OCI-LY1 (cell line): ENCODE measurements around the gene EYS.

Source experiments
- H2AFZ ChIP-seq: fragments of 200-600 bp; sonication (generic), shearing (Covaris generic); 2 replicates; pipeline ENCODE4 v1.6.0; 2014; ENCODE audit warnings: antibody characterized with exemption, mild to moderate bottlenecking, low read length
- H3F3A ChIP-seq: fragments of 200-600 bp; sonication (generic), shearing (Covaris generic); 2 replicates; pipeline ENCODE4 v1.6.0; 2014; ENCODE audit warnings: mild to moderate bottlenecking, antibody characterized with exemption, low read length, moderate library complexity; ENCODE audit not compliant: insufficient read depth
- H3K27ac ChIP-seq: fragments of 200-600 bp; sonication (generic); 2 replicates; pipeline ENCODE4 v1.5.1; 2014; ENCODE audit warnings: low read length, mixed run types, mild to moderate bottlenecking, low read depth; ENCODE audit not compliant: poor library complexity, severe bottlenecking
- H3K27me3 ChIP-seq: fragments of 200-600 bp; sonication (generic); 2 replicates; pipeline ENCODE4 v1.6.0; 2014; ENCODE audit warnings: antibody characterized with exemption, mild to moderate bottlenecking, low read length, moderate library complexity; ENCODE audit not compliant: insufficient read depth
- H3K36me3 ChIP-seq: fragments of 200-600 bp; sonication (generic); 2 replicates; pipeline ENCODE4 v1.6.1; 2014; ENCODE audit warnings: mild to moderate bottlenecking, antibody characterized with exemption, low read length, moderate library complexity, mixed read lengths; ENCODE audit not compliant: insufficient read depth
- H3K4me1 ChIP-seq: fragments of 200-600 bp; sonication (generic); 2 replicates; pipeline ENCODE4 v1.5.1; 2014; ENCODE audit warnings: mild to moderate bottlenecking, low read length, moderate library complexity; ENCODE audit not compliant: insufficient read depth, severe bottlenecking
- H3K4me2 ChIP-seq: fragments of 200-600 bp; sonication (generic), shearing (Covaris generic); 2 replicates; pipeline ENCODE4 v1.6.1; 2014; ENCODE audit warnings: low read length
- H3K4me3 ChIP-seq: fragments of 200-600 bp; sonication (generic); 2 replicates; pipeline ENCODE4 v1.5.1; 2014; ENCODE audit warnings: low read length, low read depth, mild to moderate bottlenecking, mixed read lengths; ENCODE audit not compliant: poor library complexity, severe bottlenecking
- H3K79me2 ChIP-seq: fragments of 200-600 bp; shearing (Covaris generic); 2 replicates; pipeline ENCODE4 v1.6.1; 2016; ENCODE audit warnings: mixed run types, low read length, mixed read lengths; ENCODE audit not compliant: insufficient read depth
- H3K9ac ChIP-seq: fragments of 200-600 bp; sonication (generic), shearing (Covaris generic); 2 replicates; pipeline ENCODE4 v1.6.1; 2014; ENCODE audit warnings: mild to moderate bottlenecking, low read length, mixed read lengths
- H3K9me2 ChIP-seq: fragments of 200-600 bp; sonication (generic), shearing (Covaris generic); 2 replicates; pipeline ENCODE4 v1.6.1; 2014; ENCODE audit warnings: low read depth, mild to moderate bottlenecking, low read length, mixed read lengths
- H3K9me3 ChIP-seq: fragments of 200-600 bp; shearing (Covaris generic); 2 replicates; pipeline ENCODE4 v1.6.1; 2014; ENCODE audit warnings: low read length, mixed read lengths
- H4K20me1 ChIP-seq: fragments of 200-600 bp; sonication (generic), shearing (Covaris generic); 2 replicates; pipeline ENCODE4 v1.6.0; 2016; ENCODE audit warnings: mild to moderate bottlenecking, low read length; ENCODE audit not compliant: insufficient read depth
- EZH2 ChIP-seq: fragments of 200-600 bp; sonication (generic), shearing (Covaris generic); IDR thresholded peaks from 2 replicates; pipeline ENCODE4 v1.8.0; 2017; ENCODE audit warnings: borderline replicate concordance, mixed run types, mild to moderate bottlenecking, antibody characterized with exemption, low read length, moderate library complexity, mixed read lengths
- TF ChIP-seq, protein P1 (sequence below): fragments of 200-600 bp; sonication (generic), shearing (Covaris generic); IDR thresholded peaks from 2 replicates; pipeline ENCODE4 v1.5.1; 2017; ENCODE audit warnings: mild to moderate bottlenecking, antibody characterized with exemption, low read length, moderate library complexity, mixed read lengths

The EYS gene

DNA sequence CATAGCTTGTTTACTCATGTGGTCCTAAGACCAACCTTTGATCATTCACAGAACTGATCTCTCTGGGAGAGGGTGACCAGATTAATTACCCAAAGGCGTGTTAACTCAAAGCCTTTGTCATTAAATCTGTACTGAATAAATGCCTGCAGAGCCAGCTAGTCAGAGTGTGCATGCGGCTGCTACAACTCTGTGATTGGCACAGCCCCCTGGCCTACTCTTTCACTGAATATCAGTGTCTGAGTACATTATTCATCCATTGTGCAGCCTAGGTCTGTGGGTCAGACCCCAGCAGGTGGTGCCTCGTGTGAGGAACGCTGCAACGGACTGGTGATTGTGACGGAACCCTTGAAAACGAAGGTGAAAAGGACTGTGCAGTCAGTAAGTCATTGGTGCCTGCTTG lies 1407.8 kb downstream of the EYS start:
- Histone ChIP-seq H3K9me3 (no peaks in the 10 kb centered on the region), H3F3A (no peaks in the 10 kb centered on the region), H3K9me2 (no peaks in the 10 kb centered on the region), H3K27me3 (no peaks in the 10 kb centered on the region), H4K20me1 (no peaks in the 10 kb centered on the region), H3K4me2 (no peak overlapping the region), H2AFZ (no peak overlapping the region), H3K27ac (no peak overlapping the region), H3K9ac (no peak overlapping the region), H3K4me3 (no peak overlapping the region), H3K4me1 (no peaks in the 10 kb centered on the region), H3K79me2 (no peaks in the 10 kb centered on the region), H3K36me3 (no peaks in the 10 kb centered on the region)
- no peak for TF ChIP-seq EZH2
- TF ChIP-seq, protein P1, sequence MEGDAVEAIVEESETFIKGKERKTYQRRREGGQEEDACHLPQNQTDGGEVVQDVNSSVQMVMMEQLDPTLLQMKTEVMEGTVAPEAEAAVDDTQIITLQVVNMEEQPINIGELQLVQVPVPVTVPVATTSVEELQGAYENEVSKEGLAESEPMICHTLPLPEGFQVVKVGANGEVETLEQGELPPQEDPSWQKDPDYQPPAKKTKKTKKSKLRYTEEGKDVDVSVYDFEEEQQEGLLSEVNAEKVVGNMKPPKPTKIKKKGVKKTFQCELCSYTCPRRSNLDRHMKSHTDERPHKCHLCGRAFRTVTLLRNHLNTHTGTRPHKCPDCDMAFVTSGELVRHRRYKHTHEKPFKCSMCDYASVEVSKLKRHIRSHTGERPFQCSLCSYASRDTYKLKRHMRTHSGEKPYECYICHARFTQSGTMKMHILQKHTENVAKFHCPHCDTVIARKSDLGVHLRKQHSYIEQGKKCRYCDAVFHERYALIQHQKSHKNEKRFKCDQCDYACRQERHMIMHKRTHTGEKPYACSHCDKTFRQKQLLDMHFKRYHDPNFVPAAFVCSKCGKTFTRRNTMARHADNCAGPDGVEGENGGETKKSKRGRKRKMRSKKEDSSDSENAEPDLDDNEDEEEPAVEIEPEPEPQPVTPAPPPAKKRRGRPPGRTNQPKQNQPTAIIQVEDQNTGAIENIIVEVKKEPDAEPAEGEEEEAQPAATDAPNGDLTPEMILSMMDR = no peak

DNA sequence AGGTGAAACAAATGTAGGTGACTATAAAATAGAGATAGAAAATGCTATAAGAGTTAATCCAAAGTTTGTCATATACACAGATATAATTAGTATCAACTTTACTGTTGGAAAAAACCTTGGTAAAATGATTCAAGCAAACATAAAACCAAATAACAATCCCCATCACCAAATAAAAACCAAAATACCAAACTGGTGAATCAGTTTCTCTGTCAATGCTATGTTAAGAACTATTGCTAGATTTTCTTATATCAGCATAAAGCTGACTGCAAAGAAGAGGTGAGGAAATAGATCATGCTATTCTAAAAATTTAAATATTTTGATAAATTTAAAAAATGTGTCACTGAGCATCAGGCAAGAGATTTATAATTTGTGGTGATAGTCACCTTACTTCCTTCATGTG lies 1413.0 kb downstream of the EYS start:
- H3K9ac ChIP-seq = no peak overlapping the region
- H3K79me2 ChIP-seq = no peaks in the 10 kb centered on the region
- no peaks in the 10 kb centered on the region for H3K9me2 ChIP-seq
- H3K27me3 ChIP-seq = no peaks in the 10 kb centered on the region
- H3K4me3 ChIP-seq = no peak overlapping the region
- TF ChIP-seq, protein P1 = no peak
- TF ChIP-seq EZH2 = no peak
- no peak overlapping the region for H3K4me2 ChIP-seq
- H3K36me3 ChIP-seq = no peaks in the 10 kb centered on the region
- no peaks in the 10 kb centered on the region for H3K4me1 ChIP-seq
- no peaks in the 10 kb centered on the region for H3F3A ChIP-seq
- no peaks in the 10 kb centered on the region for H4K20me1 ChIP-seq
- no peaks in the 10 kb centered on the region for H3K9me3 ChIP-seq
- no peak overlapping the region for H2AFZ ChIP-seq
- H3K27ac ChIP-seq = no peak overlapping the region

DNA sequence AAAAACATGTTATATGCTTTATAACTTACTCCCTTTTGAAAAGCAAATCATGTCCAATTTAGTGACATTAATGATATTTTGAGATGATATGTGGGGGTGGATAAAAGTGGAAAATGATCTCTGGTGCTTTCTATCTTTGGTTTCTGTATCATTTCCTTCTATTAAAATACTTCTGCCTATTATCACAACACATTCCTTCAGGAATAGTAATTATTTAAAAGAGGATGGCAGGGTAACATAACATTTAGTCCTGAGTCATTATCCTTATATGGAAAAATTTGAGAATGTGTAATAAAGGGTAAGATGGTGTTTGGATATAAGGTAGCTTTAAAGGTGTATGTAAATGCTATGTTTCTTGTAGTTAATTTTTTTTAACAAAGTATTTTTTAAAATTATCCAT lies 1413.7 kb downstream of the EYS start:
- Histone ChIP-seq H3F3A (no peaks in the 10 kb centered on the region), H3K9me2 (no peaks in the 10 kb centered on the region), H3K36me3 (no peaks in the 10 kb centered on the region), H2AFZ (no peak overlapping the region), H3K27me3 (no peaks in the 10 kb centered on the region), H3K4me1 (no peaks in the 10 kb centered on the region), H3K9ac (no peak overlapping the region), H3K4me2 (no peak overlapping the region), H3K9me3 (no peaks in the 10 kb centered on the region), H3K79me2 (no peaks in the 10 kb centered on the region), H3K4me3 (no peak overlapping the region), H4K20me1 (no peaks in the 10 kb centered on the region), H3K27ac (no peak overlapping the region)
- TF ChIP-seq, protein P1 = no peak
- TF ChIP-seq EZH2 = no peak
